ENCODE measurements around the gene HHATL. TPM values are rescaled to one million over a fixed set of nuclear protein-coding genes. Genes with fewer than 3 reads are reported as not detected.

The HHATL gene
- polyA plus RNA-seq, 1 experiment: not detected

DNA sequence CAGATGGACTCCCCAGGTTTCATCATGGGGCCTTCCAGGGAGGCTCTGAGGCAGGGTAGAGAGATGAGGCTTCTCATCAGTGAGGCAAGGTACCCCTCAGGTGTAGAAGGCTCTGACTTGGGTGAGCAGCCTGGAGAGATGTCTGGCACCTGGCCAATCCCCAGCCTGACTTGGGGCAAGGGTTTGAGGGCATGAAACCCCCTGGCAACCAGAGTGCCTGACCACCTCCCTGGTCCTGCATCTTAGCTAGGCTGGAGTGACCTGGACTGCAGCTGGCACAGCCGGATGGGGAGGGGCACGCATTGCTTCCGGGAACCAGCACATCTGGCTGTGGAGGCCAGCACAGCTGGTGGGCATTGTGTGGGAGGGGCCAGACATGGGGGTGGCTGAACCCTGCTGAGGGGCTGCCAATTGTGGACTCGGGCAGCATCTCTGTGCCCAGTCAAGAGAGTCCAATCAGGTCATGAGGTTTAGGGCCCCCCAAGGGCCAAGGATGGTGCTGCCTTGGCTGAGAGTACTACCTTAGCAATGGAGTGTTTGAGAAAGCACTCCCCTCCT, 47.2 kb downstream of the HHATL start:
- TF ChIP-seq, protein P1, sequence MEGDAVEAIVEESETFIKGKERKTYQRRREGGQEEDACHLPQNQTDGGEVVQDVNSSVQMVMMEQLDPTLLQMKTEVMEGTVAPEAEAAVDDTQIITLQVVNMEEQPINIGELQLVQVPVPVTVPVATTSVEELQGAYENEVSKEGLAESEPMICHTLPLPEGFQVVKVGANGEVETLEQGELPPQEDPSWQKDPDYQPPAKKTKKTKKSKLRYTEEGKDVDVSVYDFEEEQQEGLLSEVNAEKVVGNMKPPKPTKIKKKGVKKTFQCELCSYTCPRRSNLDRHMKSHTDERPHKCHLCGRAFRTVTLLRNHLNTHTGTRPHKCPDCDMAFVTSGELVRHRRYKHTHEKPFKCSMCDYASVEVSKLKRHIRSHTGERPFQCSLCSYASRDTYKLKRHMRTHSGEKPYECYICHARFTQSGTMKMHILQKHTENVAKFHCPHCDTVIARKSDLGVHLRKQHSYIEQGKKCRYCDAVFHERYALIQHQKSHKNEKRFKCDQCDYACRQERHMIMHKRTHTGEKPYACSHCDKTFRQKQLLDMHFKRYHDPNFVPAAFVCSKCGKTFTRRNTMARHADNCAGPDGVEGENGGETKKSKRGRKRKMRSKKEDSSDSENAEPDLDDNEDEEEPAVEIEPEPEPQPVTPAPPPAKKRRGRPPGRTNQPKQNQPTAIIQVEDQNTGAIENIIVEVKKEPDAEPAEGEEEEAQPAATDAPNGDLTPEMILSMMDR (IDR thresholded peaks at IDR 0.05; ENCODE audit: low read depth, low read length): no peak
- Histone ChIP-seq H3K27me3 (ENCODE audit: control insufficient read depth, insufficient read depth, low read length) (no peaks in the 10 kb centered on the region), H3K27ac (ENCODE audit: low read depth, low read length) (peak overlapping the region; percentile 21), H3K9me3 (ENCODE audit: control insufficient read depth, insufficient read depth, low read length) (no peaks in the 10 kb centered on the region; the same call in 1 of the 2 replicates), H3K4me3 (ENCODE audit: low read depth, low read length) (peak overlapping the region; percentile 64)
- CTCF ChIA-PET: interaction anchor here (1.4 kb wide), 1 partner anchor 91 kb away, joined by 4 read pairs; no protein-coding TSS in a partner anchor
- POLR2A ChIA-PET: interaction anchor here (1.0 kb wide), 1 partner anchor 28 kb away, joined by 3 read pairs; no protein-coding TSS in a partner anchor
- DNase-seq (ENCODE audit: low read depth, low spot score): no peak

DNA sequence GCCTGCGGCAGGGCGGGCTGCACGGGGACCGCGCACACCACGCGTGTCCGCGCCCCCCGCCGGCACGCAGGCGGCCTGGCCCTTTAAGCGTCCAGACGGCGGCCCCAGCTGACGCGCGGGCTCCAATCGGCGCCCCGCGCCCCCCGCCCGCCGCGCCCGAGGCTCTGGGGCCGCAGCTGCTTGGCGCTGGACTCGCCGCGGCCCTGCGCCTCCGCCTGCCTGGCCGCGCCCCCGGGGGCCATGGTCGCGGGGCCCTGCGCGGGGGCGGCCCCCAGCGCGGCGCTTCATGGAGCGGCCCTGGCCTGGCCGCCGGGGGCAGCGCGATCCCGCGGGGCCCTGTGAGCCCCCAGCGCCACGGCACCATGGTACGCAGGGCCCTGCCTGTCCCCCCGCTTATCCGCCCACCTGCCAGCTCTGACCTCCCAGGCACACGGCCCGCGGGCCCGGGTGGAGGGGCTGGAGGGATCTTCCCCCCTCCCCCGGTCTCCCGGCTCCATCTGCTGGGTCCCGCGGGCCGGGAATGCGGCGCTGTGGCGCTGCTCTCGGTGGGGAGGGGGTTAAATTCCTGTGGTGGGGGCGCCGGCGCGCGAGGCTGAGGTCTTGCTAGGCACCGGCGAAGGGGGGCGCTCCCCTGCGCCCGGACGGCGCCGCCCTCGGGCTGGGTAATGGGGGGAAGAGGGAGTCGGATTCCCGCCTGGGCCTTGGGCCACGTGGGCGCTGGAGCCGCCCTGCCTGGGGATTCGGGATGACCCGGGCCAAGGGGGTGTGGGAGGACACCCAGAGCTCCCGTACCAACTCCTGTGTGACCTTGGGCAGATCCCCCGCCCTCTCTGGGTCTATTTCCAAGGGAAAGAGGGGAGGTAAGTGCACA, 48.0 kb downstream of the HHATL start:
- no peak for DNase-seq (ENCODE audit: low read depth, low spot score)
- POLR2A ChIA-PET: interaction anchor here (0.6 to 1.2 kb wide), 4 partner anchors 11 to 29 kb away, joined by 3 to 6 read pairs (median 4); no protein-coding TSS in a partner anchor
- CTCF ChIA-PET: interaction anchor here (1.4 kb wide), 1 partner anchor 92 kb away, joined by 4 read pairs; no protein-coding TSS in a partner anchor
- TF ChIP-seq, protein P1 (IDR thresholded peaks at IDR 0.05; ENCODE audit: low read depth, low read length): no peak
- Histone ChIP-seq H3K27me3 (ENCODE audit: control insufficient read depth, insufficient read depth, low read length) (no peaks in the 10 kb centered on the region), H3K27ac (ENCODE audit: low read depth, low read length) (peak overlapping the region; percentile 21), H3K4me3 (ENCODE audit: low read depth, low read length) (peak overlapping the region; percentile 64), H3K9me3 (ENCODE audit: control insufficient read depth, insufficient read depth, low read length) (no peaks in the 10 kb centered on the region; the same call in 1 of the 2 replicates)

DNA sequence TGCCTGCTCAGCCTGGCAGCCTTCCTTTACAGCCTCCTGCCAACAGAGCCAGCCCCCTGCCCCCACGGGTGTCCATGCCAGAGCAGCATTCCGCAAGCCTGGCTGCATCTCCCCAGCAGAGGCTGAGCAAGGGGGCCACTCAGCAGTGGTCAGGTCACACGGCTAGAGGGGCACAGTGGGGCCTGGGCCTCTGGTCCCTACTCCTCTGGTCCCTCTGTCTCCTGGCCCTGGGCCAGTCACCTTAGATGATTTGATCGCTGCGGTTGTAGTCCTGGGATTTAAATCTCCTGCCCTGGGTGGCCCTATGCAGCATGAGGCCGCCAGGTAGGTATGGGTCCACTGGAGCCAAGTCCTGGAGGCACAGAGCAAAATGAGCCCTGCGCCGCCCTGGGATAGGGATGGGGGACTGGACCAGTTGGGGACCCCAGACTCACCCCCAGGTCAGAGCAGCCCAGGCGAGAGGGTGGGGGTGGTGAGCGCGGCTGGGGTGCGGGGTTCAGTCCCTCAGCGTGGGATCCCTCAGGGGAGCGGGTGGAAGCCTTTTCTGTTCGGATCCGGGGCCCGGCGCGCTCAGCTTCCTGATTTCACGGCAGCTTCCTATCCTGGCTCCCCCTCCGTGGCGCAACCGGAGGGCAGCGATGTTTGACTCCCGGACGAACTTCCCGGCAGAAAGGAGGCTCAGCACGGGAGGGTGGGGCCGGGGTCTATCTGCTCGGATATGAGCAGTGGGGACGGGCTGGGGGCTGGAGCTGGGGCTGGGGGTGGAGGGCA, 48.9 kb downstream of the HHATL start, which contains the start of gene ZBTB47:
Gene ZBTB47, plus strand, starts transcription at position 138 of the 771 bp plus-strand sequence. CDS start 4,659 bp downstream, outside the sequence.
- TF ChIP-seq, protein P1 (IDR thresholded peaks at IDR 0.05; ENCODE audit: low read depth, low read length): no peak
- DNase-seq (ENCODE audit: low read depth, low spot score): no peak
- Histone ChIP-seq H3K27me3 (ENCODE audit: control insufficient read depth, insufficient read depth, low read length) (no peaks in the 10 kb centered on the region), H3K9me3 (ENCODE audit: control insufficient read depth, insufficient read depth, low read length) (no peaks in the 10 kb centered on the region; the same call in 1 of the 2 replicates), H3K4me3 (ENCODE audit: low read depth, low read length) (peak within 1 kb of the TSS; percentile 64), H3K27ac (ENCODE audit: low read depth, low read length) (peak within 1 kb of the TSS; percentile 82)
- ChIA-PET POLR2A (interaction anchor here (1.0 to 1.2 kb wide), 2 partner anchors 12 to 16 kb away, joined by 3 to 4 read pairs; no protein-coding TSS in a partner anchor), CTCF (interaction anchor here (1.4 kb wide), 1 partner anchor 92 kb away, joined by 4 read pairs; no protein-coding TSS in a partner anchor)

DNA sequence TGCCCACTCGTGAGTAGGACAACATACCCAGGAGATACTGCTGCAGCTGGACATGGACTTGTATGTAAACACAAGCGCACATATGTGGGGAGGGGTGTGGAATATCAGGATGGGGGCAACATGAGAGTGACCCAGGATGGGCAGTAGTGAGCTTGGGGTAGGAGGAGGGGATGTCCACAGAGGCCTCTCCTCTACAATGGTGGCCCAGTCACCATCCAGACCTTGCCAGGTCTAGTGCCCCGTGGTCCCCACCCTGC, 49.4 kb downstream of the HHATL start:
- ChIA-PET CTCF (interaction anchor here (2.4 kb wide), 1 partner anchor 92 kb away, joined by 11 read pairs; no protein-coding TSS in a partner anchor), POLR2A (no interaction called here)
- Histone ChIP-seq H3K27ac (ENCODE audit: low read depth, low read length) (peak overlapping the region; percentile 82), H3K4me3 (ENCODE audit: low read depth, low read length) (peak overlapping the region; percentile 64), H3K27me3 (ENCODE audit: control insufficient read depth, insufficient read depth, low read length) (no peaks in the 10 kb centered on the region), H3K9me3 (ENCODE audit: control insufficient read depth, insufficient read depth, low read length) (no peaks in the 10 kb centered on the region; the same call in 1 of the 2 replicates)
- DNase-seq (ENCODE audit: low read depth, low spot score): no peak
- TF ChIP-seq, protein P1 (IDR thresholded peaks at IDR 0.05; ENCODE audit: low read depth, low read length): no peak

Data from AG04450 (cell line).